CD4-positive, alpha-beta T cell treated with Interleukin-15 for 4 hours (primary cell): ENCODE measurements around the gene PCED1B.
"Not testable (repeated sequence)": the region's sequence is repeated elsewhere in the genome, so short reads cannot be mapped to it uniquely, and the experiment has no call there.

Experiments
- DNase-seq: peaks from one replicate; pipeline ENCODE4 v3.0.0-alpha.2; 2020; ENCODE audit warnings: low spot score

Gene PCED1B

GRCh38 chr12:47166365-47166764 is 86.9 kb downstream of the PCED1B start:
- no peak for DNase-seq

GRCh38 chr12:47170281-47170680 is 90.9 kb downstream of the PCED1B start:
- DNase-seq = not testable (repeated sequence)

GRCh38 chr12:47178014-47178413 is 98.6 kb downstream of the PCED1B start:
- DNase-seq = no peak

- not testable (repeated sequence) for DNase-seq
Observed at GRCh38 chr12:47182164-47182938, 102.9 kb downstream of the PCED1B start.

- DNase-seq = no peak
Observed at GRCh38 chr12:47184229-47184628, 104.8 kb downstream of the PCED1B start.

GRCh38 chr12:47184813-47185212 is 105.4 kb downstream of the PCED1B start:
- DNase-seq = no peak

- DNase-seq = no peak
Observed at GRCh38 chr12:47186246-47186645, 106.8 kb downstream of the PCED1B start.

GRCh38 chr12:47188576-47189441 is 109.4 kb downstream of the PCED1B start:
- no peak for DNase-seq

- no peak for DNase-seq
Observed at GRCh38 chr12:47189728-47190127, 110.3 kb downstream of the PCED1B start.

- no peak for DNase-seq
Observed at GRCh38 chr12:47190271-47190750, 110.9 kb downstream of the PCED1B start.

- no peak for DNase-seq
Observed at GRCh38 chr12:47190905-47191304, 111.5 kb downstream of the PCED1B start.

GRCh38 chr12:47192051-47192450 is 112.6 kb downstream of the PCED1B start:
- DNase-seq = no peak

GRCh38 chr12:47193066-47193465 is 113.6 kb downstream of the PCED1B start:
- no peak for DNase-seq

GRCh38 chr12:47194501-47194900 is 115.1 kb downstream of the PCED1B start:
- DNase-seq = no peak

GRCh38 chr12:47200446-47200845 is 121.0 kb downstream of the PCED1B start:
- DNase-seq = no peak

GRCh38 chr12:47201190-47201589 is 121.8 kb downstream of the PCED1B start:
- DNase-seq = not testable (repeated sequence)

GRCh38 chr12:47202176-47202575 is 122.8 kb downstream of the PCED1B start:
- DNase-seq = no peak

GRCh38 chr12:47205532-47206449 is 126.4 kb downstream of the PCED1B start:
- peak; percentile 46 for DNase-seq

- DNase-seq = no peak
Observed at GRCh38 chr12:47206450-47207339, 127.3 kb downstream of the PCED1B start.

- no peak for DNase-seq
Observed at GRCh38 chr12:47207340-47207717, 127.9 kb downstream of the PCED1B start.

GRCh38 chr12:47207829-47208248 is 128.4 kb downstream of the PCED1B start:
- no peak for DNase-seq
